ENCODE measurements around the gene SNED1.
"Not testable (repeated sequence)": the region's sequence is repeated elsewhere in the genome, so short reads cannot be mapped to it uniquely, and the experiment has no call there.

SNED1 gene

GRCh38 chr2:240972636-240973521 is 25.5 kb upstream of the SNED1 start:
- DNase-seq, result no peak

GRCh38 chr2:240974771-240975572 is 23.4 kb upstream of the SNED1 start:
- DNase-seq, result no peak

- not testable (repeated sequence) for DNase-seq
These were observed 22.5 kb upstream of the SNED1 start for GRCh38 chr2:240975903-240976302.

DNA sequence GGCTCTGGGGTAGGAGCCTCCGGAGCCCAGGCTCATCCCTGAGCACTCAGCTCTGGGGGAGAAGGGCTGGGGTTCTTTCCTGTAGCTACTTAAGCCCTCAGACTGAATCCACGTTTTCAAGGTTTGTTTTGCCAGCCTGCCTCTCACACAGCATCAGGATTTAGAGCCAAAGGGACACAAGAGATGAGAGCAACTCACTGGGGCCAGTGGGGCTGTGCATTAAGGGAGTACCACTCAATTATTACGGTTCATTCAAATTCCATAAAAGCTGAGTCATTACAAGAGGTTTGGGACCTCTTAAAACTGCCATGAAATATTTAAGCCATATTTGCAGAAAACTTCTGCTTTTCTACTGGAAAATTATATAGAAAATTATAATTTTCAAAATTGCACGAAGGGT is 17.1 kb upstream of the SNED1 start:
- DNase-seq, result no peak

GRCh38 chr2:240981871-240982800 is 16.3 kb upstream of the SNED1 start:
- DNase-seq, result no peak

DNA sequence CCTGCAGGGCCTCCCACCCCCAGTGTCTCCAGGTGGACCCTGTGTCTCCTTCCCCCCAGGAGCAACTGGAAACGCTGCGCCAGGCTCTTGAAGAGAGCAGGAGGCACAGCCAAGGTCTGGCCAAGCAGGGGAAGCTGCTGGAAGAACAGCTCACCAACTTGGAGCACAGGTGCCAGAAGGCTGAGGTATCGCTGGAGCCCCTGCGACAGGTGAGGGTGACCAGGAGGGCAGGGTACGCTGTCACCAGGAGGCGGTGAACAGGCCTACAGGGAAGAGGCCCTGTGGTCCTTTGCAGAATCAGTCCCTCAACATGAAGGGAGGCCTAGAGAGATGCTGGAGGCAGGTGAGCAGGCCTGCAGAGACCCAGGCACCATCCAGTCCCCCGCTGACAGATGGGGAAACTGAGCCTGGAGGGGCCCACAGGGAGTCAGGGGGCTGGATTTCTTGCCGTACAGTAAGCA is 15.6 kb upstream of the SNED1 start:
- no peak for DNase-seq

- DNase-seq, result no peak
These were observed 14.9 kb upstream of the SNED1 start for GRCh38 chr2:240983361-240983995.

- DNase-seq, result no peak
These were observed 14.4 kb upstream of the SNED1 start for GRCh38 chr2:240983996-240984498.

GRCh38 chr2:240985881-240986786 is 12.3 kb upstream of the SNED1 start:
- no peak for DNase-seq

DNA sequence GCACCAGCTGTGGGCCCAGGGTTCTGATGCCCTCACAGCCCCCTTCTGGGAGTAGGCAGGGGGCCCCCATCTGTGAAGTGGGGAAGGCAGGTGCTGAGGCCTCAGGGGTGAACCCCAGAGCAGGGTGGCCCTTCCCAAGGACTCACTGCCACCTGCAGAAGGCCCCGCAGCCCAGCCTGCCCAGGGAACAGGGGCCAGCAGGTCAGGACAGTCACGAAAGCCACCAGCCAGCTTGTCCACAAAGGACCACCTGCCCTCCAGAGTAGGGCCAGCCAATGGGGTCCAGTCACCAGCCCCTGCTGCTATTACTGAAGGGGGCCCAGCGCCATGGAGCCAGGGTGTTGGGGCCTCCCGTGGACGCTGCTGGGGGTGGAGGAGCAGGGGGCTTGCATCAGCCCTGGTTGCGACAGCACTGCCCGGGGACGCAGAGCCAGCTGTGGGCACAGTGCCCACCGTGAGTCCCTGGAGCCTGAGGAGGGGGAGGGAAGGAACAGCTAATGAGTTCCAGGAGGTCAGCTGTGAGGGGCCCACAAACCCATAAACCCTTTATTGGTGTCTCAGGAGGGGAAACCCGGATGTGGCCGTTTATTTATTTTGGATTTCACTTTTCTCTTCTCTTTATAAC is 11.5 kb upstream of the SNED1 start:
- DNase-seq, result no peak

DNA sequence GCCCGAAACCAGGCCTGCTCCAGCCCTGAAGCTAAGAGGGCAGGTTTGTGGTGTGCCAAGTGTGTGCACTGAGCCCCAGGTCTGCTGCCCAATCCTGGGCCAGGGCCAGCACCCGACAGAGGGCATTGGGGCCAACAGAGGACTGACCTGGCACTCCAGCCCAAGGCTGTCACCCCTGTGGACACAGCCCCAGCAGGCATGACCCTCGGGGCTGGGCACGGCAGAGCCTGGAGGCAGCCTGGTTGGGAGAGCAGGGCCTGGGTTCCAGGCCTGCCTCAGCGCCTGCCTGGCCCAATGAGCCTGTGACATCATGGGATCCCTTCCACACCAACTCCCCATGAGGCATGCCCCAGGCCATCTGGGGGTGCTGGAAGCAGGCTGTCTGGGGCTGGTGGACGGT is 10.8 kb upstream of the SNED1 start:
- DNase-seq, result no peak

- no peak for DNase-seq
These were observed 10.3 kb upstream of the SNED1 start for GRCh38 chr2:240988146-240988545.

GRCh38 chr2:240988571-240989271 is 9.7 kb upstream of the SNED1 start:
- DNase-seq, result no peak

- no peak for DNase-seq
These were observed 8.8 kb upstream of the SNED1 start for GRCh38 chr2:240989451-240990265.

GRCh38 chr2:240990266-240990529 is 8.2 kb upstream of the SNED1 start:
- DNase-seq, result no peak

DNA sequence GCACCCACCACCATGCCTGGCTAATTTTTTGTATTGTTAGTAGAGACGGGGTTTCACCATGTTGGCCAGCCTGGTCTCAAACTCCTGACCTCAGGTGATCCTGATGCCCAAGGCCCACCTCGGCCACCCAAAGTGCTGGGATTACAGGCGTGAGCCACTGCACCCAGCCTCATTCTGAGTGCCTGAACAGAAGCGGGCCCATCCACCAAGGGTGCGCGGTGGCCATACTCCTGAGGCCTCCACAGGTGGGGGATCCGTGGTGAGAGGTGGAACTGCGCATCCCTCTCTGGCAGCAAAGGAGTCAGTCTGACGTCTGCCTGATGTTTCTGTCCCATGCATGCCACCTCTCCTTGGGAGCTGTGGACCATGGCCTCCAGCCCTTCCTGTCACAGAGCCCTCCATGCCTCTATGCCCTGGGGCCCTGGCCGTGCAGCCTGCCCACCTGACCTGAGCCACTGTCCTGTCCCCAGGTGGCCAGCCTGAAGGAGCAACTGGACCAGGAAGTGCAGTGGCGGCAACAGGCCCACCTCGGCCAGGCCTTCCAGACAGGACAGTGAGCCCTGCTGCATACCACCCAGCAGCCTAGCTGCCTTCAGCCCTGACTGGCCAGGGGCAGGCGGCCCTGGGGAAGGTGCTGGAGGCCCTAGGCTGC is 7.6 kb upstream of the SNED1 start:
- DNase-seq, result no peak

DNA sequence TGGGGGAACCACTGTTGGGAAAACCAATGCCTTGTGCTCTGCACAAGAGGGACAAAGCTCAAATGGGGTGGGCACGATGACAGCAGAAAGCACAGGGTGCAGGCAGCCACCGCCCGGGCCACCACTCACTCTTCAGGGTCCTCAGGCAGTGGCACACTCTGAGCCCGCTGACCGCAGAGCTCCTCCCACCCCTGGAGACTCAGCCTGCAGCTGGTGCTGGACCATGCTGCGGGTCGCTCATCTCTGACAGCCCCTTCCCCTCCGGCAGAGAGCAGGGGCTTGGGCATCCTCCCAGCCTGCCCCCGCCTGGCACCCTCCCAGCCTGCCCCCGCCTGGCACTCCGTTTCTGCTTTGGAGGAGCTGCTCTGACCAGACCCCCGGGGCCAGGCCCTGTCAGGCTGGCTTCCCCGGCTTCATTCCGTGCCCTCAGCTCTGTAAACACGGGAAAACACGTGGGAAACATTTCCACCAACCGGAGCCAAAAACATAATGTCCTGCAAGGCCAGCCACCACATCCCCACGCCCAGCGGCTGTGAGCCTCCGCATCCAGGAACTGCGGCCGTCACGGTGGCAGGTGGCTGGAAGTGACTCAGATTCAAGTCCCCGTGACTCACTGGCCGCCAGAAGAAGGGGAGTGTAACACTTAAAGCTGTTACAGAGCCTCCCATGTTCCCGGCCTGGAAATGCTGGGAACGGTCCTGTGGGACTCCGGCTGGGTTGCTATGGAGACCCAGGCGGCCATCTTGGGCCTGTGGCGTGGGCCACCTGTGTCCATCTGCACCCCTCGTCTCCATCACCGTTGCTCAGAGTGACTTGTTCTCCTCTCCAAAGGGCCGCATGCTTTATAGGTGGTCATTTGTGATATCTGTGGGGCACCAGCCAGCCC is 6.8 kb upstream of the SNED1 start:
- peak in 1 of 2 experiments; percentile 16 for DNase-seq

All from cerebellar nuclear complex (tissue), 1 donor.